ENCODE results near the gene PRKAA1.
A peak's percentile ranks its signal among the peaks of the same experiment; 100 is the strongest.

The PRKAA1 gene

DNA sequence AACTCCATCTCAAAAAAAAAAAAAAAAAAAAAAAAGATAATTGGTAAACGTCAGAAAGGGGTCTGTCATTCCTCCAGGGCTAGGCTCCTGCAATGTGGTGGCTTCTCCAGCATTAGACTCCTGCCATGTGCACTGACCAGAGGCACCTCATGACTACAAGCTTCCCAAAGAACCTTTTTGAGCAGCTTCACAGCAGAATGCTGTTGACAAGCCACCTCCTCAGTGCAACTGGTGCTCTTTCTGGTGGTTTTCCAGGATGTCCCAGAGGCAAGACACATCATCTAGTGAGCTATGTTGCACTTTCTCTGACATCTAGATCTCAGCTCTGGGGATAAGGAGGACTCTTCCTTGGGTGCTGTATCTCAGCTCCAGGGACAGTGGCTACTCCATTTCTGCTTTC, 25.3 kb upstream of the PRKAA1 start:
- H3K9ac ChIP-seq (ENCODE audit: low read length): no peak overlapping the region
- H3K4me2 ChIP-seq (ENCODE audit: low read depth, low read length, poor library complexity, severe bottlenecking): no peak overlapping the region
- peaks cover 49% of the 10 kb centered on the region for H3F3A ChIP-seq (ENCODE audit: insufficient read depth)
- H3K79me2 ChIP-seq (ENCODE audit: insufficient read depth, low read length): no peaks in the 10 kb centered on the region
- peaks cover 18% of the 10 kb centered on the region for H3K36me3 ChIP-seq (ENCODE audit: low read length)
- H3K4me3 ChIP-seq (ENCODE audit: insufficient read depth, low read length, poor library complexity, severe bottlenecking): no peak overlapping the region
- H3K27me3 ChIP-seq (ENCODE audit: low read length): no peaks in the 10 kb centered on the region
- TF ChIP-seq EZH2phosphoT487 (conservative IDR thresholded peaks at IDR 0.05; ENCODE audit: low read length): no peak
- TF ChIP-seq, protein P1, sequence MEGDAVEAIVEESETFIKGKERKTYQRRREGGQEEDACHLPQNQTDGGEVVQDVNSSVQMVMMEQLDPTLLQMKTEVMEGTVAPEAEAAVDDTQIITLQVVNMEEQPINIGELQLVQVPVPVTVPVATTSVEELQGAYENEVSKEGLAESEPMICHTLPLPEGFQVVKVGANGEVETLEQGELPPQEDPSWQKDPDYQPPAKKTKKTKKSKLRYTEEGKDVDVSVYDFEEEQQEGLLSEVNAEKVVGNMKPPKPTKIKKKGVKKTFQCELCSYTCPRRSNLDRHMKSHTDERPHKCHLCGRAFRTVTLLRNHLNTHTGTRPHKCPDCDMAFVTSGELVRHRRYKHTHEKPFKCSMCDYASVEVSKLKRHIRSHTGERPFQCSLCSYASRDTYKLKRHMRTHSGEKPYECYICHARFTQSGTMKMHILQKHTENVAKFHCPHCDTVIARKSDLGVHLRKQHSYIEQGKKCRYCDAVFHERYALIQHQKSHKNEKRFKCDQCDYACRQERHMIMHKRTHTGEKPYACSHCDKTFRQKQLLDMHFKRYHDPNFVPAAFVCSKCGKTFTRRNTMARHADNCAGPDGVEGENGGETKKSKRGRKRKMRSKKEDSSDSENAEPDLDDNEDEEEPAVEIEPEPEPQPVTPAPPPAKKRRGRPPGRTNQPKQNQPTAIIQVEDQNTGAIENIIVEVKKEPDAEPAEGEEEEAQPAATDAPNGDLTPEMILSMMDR (IDR thresholded peaks at IDR 0.05; ENCODE audit: insufficient read depth, low read length, poor library complexity, severe bottlenecking): no peak
- H2AFZ ChIP-seq (ENCODE audit: low read depth, low read length, severe bottlenecking): no peak overlapping the region
- H4K20me1 ChIP-seq (ENCODE audit: low read depth, low read length): peaks cover 21% of the 10 kb centered on the region; the same call in 1 of the 2 replicates
- H3K27ac ChIP-seq (ENCODE audit: low read depth, low read length): 0 out of 2 replicates have a peak overlapping the region, but pooled peaks have one; percentile 2
- H3K9me2 ChIP-seq (replicated peaks; ENCODE audit: insufficient read depth, low read length): no peaks in the 10 kb centered on the region
- no peaks in the 10 kb centered on the region for H3K9me3 ChIP-seq (ENCODE audit: insufficient read depth, low read length)

DNA sequence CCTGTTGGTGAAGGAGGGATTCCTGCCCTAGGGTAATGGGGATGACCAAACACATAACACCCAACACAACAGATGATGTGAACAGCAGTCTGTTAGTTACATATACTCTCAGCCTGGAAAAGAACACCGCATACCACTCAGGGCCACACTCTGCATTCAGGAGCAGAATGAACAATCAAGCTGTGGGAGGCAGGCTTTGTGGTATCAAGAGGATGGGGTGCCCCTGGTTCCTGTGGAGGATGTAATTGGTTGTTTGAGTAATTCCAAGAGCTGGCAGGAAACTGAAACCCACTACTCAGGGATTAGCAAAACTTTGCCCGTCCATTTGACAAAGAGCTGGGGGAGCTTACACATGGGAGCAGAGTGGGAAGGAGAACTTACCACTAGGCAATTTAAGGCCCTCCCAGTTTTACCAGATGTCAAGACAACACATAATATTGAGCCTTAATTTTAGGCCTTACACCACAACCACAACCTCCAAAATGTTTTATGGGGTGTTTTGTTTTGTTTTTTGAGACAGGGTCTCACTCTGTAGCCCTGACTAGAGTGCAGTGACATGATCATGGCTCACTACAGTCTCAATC, 15.6 kb upstream of the PRKAA1 start:
- no peaks in the 10 kb centered on the region for H3K79me2 ChIP-seq (ENCODE audit: insufficient read depth, low read length)
- no peak for TF ChIP-seq EZH2phosphoT487 (conservative IDR thresholded peaks at IDR 0.05; ENCODE audit: low read length)
- TF ChIP-seq, protein P1 (IDR thresholded peaks at IDR 0.05; ENCODE audit: insufficient read depth, low read length, poor library complexity, severe bottlenecking): no peak
- H3K9ac ChIP-seq (ENCODE audit: low read length): no peak overlapping the region
- H3K9me2 ChIP-seq (replicated peaks; ENCODE audit: insufficient read depth, low read length): no peaks in the 10 kb centered on the region
- no peaks in the 10 kb centered on the region for H3K36me3 ChIP-seq (ENCODE audit: low read length)
- no peak overlapping the region for H3K27ac ChIP-seq (ENCODE audit: low read depth, low read length)
- no peaks in the 10 kb centered on the region for H3K9me3 ChIP-seq (ENCODE audit: insufficient read depth, low read length)
- H2AFZ ChIP-seq (ENCODE audit: low read depth, low read length, severe bottlenecking): no peak overlapping the region
- no peaks in the 10 kb centered on the region for H3F3A ChIP-seq (ENCODE audit: insufficient read depth)
- no peak overlapping the region for H3K4me2 ChIP-seq (ENCODE audit: low read depth, low read length, poor library complexity, severe bottlenecking)
- H3K4me3 ChIP-seq (ENCODE audit: insufficient read depth, low read length, poor library complexity, severe bottlenecking): no peak overlapping the region
- no peaks in the 10 kb centered on the region for H3K27me3 ChIP-seq (ENCODE audit: low read length)
- no peaks in the 10 kb centered on the region for H4K20me1 ChIP-seq (ENCODE audit: low read depth, low read length)

DNA sequence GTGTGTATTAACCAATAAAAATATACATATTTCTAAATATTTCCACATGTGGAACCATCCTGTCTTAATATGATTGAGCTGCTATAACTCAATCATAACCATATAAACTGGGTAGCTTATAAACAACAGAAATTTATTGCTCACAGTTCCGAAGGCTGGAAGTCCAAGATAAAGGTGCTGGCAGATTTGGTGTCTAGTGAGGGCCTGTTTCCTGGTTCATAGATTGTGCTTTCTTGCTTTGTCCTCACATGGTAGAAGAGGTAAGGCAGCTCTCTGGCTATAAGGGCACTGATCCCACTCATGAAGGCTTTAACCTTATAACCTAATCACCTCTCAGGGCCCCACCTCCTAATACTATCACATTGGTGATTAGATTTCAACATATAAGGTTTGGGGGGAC, 14.0 kb upstream of the PRKAA1 start:
- Histone ChIP-seq H3K27me3 (ENCODE audit: low read length) (no peaks in the 10 kb centered on the region), H3K4me2 (ENCODE audit: low read depth, low read length, poor library complexity, severe bottlenecking) (no peak overlapping the region), H2AFZ (ENCODE audit: low read depth, low read length, severe bottlenecking) (no peak overlapping the region), H3K27ac (ENCODE audit: low read depth, low read length) (no peak overlapping the region), H3K9me3 (ENCODE audit: insufficient read depth, low read length) (no peaks in the 10 kb centered on the region), H3K9ac (ENCODE audit: low read length) (no peak overlapping the region), H3K79me2 (ENCODE audit: insufficient read depth, low read length) (no peaks in the 10 kb centered on the region), H3K9me2 (replicated peaks; ENCODE audit: insufficient read depth, low read length) (no peaks in the 10 kb centered on the region), H3F3A (ENCODE audit: insufficient read depth) (no peaks in the 10 kb centered on the region), H4K20me1 (ENCODE audit: low read depth, low read length) (no peaks in the 10 kb centered on the region), H3K36me3 (ENCODE audit: low read length) (no peaks in the 10 kb centered on the region), H3K4me3 (ENCODE audit: insufficient read depth, low read length, poor library complexity, severe bottlenecking) (no peak overlapping the region)
- TF ChIP-seq, protein P1 (IDR thresholded peaks at IDR 0.05; ENCODE audit: insufficient read depth, low read length, poor library complexity, severe bottlenecking): no peak
- no peak for TF ChIP-seq EZH2phosphoT487 (conservative IDR thresholded peaks at IDR 0.05; ENCODE audit: low read length)

Measured in SU-DHL-6 (cell line).